Activated CD4-positive, alpha-beta T cell treated with anti-CD3 and anti-CD28 coated beads for 48 hours (primary cell): Measurements from ENCODE around the gene FGB.
"Not testable (repeated sequence)": the region's sequence is repeated elsewhere in the genome, so short reads cannot be mapped to it uniquely, and the experiment has no call there.

Experiments
- DNase-seq: peaks from one replicate; pipeline ENCODE4 v3.0.0-alpha.2; 2020

FGB gene

DNA sequence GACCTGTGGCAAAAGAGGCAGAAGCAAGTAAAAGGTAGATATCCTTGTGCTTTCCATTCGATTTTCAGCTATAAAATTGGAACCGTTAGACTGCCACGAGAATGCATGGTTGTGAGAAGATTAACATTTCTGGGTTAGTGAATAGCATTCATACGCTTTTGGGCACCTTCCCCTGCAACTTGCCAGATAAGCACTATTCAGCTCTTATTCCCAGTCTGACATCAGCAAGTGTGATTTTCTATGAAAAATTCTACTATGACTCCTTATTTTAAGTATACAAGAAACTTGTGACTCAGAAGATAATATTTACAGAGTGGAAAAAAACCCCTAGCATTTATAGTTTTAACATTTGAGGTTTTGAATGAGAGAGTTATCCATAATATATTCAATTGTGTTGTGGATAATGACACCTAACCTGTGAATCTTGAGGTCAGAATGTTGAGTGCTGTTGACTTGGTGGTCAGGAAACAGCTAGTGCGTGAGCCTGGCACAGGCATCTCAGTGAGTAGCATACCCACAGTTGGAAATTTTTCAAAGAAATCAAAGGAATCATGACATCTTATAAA, 3.9 kb downstream of the FGB start:
- no peak for DNase-seq

DNA sequence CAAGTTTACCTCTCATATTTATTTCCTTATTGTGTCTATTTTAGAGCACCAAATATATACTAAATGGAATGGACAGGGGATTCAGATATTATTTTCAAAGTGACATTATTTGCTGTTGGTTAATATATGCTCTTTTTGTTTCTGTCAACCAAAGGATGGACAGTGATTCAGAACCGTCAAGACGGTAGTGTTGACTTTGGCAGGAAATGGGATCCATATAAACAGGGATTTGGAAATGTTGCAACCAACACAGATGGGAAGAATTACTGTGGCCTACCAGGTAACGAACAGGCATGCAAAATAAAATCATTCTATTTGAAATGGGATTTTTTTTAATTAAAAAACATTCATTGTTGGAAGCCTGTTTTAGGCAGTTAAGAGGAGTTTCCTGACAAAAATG, 6.2 kb downstream of the FGB start:
- DNase-seq, result no peak

DNA sequence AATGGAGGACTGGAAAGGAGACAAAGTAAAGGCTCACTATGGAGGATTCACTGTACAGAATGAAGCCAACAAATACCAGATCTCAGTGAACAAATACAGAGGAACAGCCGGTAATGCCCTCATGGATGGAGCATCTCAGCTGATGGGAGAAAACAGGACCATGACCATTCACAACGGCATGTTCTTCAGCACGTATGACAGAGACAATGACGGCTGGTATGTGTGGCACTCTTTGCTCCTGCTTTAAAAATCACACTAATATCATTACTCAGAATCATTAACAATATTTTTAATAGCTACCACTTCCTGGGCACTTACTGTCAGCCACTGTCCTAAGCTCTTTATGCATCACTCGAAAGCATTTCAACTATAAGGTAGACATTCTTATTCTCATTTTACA, 6.8 kb downstream of the FGB start:
- no peak for DNase-seq

DNA sequence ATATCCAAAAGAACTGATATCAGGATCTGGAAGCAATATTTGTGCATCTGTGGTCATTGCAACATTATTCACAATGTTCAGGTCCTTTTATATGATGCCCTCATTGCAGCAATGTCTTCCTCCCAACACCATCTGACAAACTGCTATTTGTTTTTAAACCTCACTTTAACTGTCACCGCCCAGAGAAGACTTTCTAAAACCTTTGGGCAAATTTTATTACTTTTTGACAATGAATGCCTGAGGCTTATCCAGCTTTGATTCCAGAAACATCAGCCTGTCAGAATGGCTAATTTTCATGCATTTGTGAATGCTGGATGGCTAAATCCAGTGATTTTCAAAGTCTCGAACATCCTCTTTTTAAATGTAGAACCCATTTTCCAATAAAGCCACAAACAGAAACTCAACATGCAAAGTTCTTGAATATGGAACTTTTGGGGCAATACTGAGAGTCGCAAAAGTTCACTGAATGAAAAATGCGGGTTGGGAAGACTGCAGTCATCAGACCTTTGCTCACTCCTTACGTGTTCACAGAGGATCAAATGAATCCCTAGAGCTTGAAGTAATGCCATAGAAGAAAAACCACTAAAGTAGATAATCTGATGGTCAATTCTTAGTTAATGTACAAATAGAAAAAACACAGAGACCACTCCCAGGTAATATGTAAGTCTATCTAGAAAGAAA, 10.5 kb downstream of the FGB start:
- DNase-seq, result no peak

DNA sequence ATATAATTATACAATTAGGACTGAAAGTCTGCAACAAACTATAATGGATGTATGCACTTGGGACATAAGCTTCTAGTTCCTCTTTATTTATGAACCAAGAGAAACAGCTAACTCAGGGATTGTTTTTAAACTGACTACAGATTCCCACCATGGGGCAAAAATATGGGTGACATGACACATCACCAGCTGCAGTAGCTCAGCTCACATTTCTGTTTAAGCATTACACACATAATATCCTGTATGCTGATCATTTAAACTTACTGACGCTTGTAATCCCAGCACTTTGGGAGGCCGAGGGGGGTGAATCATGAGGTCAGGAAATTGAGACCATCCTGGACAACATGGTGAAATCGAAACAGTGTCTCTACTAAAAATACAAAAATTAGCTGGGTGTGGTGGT, 11.5 kb downstream of the FGB start:
- DNase-seq, result no peak

DNA sequence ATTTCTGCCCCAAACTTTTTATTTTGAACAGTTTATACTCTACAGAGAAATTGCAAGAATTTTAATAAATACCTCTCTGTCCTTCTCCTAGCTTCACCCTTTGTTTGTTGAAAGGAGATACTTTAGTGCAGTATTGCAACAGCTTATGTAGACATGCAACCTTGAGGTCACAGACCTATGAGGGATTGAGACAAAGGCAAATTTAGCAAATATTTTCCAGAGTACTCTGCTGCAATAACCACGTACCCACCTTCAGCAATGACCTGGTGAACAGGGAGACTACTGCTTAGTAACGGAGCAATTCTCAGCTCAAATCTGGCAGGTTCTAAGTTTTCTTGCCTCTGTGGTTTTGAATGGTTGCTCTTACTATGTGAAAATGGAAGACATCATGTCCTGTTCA, 14.5 kb downstream of the FGB start:
- DNase-seq, result no peak

DNA sequence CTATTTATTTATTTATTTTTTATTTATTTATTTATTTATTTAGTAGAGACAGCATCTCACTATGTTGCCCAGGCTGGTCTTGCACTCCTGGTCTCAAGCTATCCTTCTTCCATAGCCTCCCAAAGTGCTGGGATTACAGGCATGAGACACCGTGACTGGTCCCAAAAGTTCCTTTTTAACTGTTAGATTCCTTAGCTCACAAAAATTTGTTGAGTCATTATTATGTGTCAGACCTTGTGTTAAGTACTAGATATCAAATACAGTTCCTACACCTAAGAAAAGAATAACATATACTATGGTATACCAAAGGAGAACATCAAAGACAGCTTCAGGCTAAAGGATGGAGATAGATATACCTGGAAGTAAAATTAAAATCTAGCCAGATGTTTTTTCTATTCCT, 16.1 kb downstream of the FGB start:
- DNase-seq, result no peak

DNA sequence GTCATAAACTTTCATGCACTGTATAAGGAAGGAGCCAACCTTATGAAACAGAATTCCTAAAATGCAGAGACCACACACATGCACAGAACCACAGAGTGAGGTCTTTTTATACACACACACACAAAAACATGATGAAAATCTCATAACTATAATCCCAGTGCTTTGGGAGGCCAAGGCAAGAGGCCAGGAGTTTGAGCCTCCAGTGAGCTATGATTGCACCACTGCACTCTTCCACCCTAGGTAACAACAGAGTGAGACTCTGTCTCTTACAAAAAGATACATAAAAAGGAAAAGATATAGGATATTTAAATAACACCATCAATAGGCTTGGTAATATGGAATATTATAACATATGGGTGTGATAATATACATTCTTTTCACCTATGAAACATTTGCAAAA, 17.1 kb downstream of the FGB start:
- DNase-seq, result no peak

DNA sequence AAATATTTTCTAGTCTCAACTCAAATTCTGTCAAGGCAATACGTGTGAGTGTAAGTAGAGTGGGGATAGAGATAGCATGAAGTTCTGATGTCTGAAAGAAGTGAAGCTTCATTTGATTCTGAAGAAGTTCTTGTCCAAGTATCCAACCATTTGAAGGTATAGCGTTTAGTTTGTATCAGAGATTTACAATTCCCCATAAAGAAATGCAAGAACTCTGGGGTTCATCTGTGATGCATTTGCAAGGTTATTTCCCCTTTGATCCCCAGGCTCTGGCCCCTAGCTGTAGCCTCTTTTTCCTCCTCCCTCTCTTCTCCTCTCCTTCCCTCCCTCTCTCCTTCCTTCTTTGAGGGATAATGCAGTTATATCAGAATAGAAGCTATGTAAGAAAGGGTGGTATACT, 19.9 kb downstream of the FGB start:
- no peak for DNase-seq

DNA sequence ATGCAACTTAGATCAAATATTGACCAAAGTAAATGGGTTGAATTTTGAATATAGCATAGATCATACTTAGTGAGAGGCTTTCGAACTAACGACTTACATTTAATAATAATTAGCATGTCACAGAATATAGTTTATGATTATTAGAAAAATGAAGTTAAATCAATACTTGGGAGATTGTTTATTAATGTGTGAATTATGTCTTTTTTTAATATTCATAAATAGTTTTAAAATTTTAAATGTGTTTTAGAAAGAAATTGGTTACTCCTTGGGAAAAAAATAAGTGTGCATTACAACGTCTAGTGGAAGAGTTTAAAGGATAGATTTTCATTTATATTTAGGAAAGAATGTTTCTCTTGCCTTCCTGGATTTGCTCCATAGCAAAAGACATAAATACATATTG, 20.4 kb downstream of the FGB start:
- DNase-seq, result no peak

DNA sequence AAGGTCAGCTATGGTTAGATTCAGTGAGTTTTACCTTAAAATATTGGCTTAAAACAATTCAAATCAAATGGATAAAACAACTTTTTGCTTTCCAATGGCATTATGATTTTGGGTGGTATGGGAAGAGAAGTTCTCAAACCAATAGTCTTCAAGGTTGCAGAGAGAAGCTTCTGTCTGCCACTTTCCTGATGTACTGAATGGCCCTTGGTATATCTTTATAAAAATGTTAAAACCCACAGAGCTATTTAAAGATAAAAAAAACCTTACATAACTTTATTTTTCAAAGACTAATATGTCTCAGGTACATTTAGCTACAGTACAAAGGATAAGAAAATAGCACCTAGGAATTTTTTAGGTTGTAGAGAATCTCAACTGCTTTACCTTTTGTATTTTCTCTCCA, 20.9 kb downstream of the FGB start:
- DNase-seq, result no peak

DNA sequence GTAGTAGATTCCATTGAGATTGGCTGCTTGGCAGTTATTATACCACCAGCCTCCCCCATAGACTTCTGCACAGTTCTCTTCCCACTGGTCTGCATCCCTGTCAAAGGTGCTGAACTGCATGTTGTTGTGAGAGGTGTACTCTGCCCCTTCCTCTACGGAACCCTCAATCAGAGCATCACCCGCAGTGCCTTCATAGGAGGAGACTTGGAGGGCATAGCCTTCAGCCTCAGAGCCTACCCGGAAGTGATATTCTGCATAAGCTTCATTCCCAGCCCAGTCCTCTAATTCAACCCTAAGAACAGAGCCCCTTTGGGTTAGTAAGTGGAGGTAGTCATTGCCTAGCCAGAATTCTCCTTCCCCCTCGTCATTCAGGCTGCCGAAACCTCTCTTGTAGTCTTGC, 21.4 kb downstream of the FGB start:
- no peak for DNase-seq

DNA sequence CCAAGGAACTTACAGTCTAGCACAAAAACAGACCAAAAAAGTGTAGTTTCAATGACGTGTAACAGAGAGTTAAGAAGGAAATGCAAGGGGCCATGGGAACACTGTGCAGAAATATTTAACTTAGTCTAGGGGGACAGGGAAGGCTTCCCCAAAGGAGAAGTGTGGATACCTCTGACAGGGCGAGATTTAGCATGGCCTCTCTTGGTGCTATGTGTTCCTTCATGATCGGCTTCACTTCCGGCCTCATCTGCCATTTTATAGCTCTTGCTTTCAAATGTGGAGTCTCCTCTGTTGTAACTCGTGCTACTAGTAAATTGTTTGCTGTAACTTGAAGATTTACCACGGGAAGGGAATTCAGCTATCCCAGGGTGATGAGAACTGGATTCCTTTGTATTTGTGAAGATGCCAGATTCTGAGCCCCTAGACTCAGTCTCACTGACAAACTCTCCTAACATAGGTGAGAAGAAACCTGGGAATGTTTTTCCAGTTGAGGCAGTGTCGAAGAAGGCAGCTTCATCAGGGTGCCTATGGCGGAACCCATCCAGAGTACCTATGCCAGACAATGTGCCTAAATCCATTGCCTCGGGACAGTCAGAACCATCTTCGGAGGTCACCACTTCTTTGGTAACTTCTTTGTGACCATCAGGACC, 22.7 kb downstream of the FGB start:
- no peak for DNase-seq

DNA sequence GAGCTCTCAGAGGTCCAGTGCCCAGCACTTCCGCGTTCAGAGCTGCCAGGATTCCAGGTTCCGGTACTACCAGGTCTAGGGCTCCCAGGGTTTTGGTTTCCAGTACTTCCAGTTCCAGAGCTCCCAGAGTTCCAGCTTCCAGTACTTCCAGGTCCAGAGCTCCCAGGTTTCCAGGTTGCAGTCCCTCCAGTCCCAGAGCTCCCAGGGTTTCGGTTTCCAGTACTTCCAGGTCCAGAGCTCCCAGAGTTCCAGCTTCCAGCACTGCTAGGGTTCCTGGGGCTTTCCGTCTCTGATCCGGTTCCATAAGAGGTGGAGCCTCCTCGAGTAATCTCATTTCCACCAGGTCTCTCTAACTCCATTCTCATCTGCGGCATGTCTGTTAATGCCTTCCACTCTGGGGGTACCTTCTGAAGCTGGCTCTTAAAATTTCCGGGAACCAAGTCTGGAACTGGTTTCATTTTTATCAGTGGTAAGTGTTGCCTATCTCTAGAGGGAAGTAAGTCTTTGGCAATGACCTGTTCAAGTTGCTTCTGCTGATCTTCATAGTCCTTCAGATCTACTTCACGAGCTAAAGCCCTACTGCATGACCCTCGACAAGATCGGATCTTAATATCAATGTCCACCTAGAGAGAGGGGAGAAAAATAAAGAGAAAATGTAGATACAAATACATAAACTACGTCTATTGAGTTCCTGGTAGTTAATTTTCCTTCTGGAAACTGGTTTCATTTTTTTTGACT, 23.7 kb downstream of the FGB start:
- DNase-seq, result no peak

DNA sequence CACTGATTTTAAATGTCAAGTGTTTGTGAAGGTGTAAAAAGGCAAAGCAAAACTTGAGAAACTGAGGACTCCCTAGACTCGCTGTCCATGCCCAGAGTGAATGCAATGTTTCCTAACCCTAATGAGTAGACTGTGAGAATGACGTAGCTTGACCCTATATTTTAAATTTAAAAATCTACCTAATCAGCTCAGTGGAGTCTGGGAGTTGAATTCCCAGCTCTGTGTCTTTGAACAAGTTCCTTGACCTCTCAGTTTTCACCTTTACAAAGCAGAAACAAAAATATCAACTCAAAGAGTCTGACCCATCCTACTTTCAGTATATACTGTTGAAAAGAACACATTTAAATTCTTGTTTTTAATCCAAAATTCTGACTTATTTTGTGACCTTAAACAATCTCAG, 25.4 kb downstream of the FGB start:
- no peak for DNase-seq

DNA sequence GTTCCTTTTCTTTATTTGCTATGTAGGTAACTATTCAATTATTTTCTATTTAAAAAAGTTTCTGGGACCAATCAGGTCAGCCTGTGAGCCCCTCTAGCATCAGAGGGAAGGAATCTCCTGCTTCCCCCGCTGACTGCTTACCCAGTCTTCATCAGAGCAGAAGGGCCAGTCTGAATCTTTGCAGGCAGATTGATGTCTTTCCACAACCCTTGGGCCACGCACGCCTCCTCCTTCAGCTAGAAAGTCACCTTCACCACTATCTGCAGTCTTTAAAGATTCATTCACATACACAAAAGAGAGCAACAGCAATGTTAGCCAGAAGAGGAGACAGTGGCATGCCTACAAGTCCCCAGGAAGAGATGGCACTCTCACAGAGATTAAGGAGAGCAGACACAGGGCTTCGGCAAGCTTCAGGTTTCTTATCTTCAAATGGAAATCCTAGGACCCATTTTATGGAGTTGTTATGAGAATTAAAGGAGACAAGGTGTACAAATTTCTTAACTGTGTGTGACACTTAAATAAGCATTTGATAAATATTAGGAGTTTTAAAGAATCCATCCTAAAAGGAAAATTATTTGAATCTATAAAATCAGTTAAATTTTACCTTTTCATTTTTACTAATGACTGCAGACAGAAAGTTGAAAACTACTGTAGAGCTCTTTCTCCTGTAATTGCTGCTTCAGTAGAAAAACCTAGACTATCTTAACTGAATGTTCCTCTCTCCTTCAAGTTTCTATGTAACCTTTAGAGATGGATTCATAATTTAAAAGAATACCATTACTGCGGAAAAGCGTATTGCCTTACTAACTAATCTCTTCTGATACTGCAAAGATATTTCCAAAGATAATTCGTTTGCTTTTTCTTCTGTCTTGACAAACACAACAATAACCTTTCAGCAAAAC, 26.7 kb downstream of the FGB start:
- DNase-seq, result no peak

DNA sequence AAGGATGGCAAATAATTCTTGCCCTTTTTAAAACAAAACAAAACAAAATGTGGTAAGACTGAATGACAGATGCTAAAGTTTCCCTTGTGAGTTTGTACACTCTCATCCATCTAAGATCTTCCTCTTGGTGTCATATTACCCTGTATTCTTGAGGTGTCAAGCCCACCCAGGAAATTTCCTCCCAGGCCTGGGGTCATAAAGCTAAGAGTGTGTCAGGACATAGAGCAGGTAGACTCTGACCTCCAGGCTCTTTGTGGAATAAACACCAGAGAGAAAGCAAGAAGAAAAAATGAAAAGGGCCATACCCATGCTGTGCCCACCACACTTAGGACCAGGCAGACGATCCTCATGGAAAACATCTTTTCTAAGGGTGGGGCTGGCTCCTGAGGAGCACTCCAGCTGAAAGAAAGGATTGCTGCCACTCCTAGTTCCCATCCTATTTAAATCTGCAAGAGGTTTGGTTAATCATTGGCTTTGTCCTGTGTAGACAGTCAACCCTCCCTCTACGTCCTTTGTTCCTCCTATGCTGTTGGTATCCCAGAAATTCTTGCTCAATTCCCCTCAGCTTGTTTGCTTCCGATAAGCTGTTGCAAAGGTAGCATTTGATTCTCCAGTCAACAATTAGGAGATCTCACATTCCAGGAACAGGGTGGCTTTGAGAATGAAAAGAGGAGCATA, 27.7 kb downstream of the FGB start, which contains the start of gene FGA:
Gene FGA, minus strand, starts transcription at position 414 of the 678 bp plus-strand sequence. Its CDS starts 55 bp downstream, at position 359.
- no peak for DNase-seq

DNA sequence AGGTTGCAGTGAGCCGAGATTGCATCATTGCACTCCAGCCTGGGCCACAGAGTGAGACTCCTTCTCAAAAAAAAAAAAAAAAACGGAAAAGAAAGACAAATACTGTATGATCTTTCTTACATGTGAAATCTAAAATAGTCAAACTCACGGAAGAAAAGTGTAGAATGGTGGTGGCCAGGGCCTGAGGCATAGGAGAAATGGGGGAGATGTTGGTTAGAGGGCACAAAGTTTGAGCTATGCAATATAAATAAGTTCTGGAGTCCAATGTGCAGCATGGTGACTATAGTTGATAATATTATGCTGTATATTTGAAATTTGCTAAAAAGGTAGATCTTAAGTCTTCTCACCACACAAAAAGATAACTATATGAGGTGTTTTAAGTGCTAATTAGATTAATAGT, 29.1 kb downstream of the FGB start:
- DNase-seq, result no peak

DNA sequence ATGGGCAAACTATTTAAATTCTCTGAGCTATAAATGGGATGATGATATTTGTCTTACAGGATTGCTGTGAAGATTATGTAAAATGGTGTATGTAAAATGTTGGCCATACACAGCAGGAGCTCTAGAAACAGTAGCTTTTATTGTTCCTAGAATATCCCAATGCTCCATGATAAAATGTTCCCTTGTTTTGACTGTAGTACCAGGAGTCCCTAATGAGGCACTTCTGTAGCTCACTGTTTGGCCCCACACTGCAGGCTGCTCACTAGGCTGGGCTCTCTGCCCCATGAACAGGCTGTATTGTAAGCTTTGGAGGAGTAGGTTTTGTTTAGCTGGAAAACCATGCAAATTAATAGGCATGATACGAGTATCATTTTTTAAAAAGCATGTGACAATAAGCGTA, 31.1 kb downstream of the FGB start:
- no peak for DNase-seq

DNA sequence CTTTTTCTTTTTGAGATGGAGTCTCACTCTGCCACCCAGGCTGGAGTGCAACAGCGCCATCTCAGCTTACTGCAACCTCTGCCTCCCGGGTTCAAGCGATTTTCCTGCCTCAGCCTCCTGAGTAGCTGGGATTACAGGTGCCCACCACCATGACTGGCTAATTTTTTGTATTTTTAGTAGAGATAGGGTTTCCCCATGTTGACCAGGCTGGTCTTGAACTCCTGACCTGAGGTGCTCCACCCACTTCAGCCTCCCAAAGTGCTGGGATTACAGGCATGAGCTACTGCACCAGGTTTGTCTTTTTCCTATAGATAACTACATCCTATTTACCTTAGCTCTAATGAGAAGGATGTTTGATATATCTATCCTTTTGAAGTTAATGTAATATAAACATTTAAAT, 31.5 kb downstream of the FGB start:
- DNase-seq, result not testable (repeated sequence)

DNA sequence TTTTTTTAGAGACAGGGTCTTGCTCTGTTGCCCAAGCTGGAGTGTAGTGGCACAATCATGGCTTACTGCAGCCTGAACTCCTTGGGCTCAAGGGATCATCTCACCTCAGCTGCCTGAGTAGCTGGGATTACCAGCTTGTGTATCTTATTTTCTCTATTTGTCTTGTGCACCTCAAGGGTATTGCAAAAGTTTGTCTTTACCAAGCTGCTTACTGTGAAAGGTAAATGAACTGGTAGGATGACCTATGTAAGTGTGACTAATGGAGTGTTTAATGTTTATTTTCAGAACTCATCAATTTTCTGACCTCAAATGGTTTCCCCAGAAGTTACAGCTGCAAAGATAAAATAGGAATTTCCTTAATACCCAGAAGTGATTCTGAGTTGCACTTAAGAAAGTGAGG, 33.0 kb downstream of the FGB start:
- DNase-seq, result no peak

DNA sequence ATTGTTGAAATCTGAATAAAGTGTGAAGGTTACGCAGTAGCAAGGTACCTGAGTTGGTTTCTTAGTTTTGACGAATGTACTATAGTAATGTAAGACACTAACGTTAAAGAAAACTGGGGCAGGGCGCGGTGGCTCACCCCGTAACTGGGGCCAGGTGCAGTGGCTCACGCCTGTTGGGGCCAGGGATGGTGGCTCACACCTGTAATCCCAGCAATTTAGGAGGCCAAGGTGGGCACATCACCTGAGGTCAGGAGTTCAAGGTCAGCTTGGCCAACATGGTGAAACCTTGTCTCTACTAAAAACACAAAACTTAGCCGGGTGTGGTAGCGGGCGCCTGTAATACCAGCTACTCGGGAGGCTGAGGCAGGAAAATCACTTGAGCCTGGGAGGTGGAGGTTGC, 34.5 kb downstream of the FGB start:
- DNase-seq, result not testable (repeated sequence)
